EH (cell line): ENCODE results near the gene IFNA2.
A peak's percentile ranks its signal among the peaks of the same experiment; 100 is the strongest.
"Not testable (repeated sequence)": the region's sequence is repeated elsewhere in the genome, so short reads cannot be mapped to it uniquely, and the experiment has no call there.

Experiments
- DNase-seq: peaks from one replicate; pipeline ENCODE4 v3.0.0-alpha.2; 2015; ENCODE audit warnings: low read depth

IFNA2 gene

DNA sequence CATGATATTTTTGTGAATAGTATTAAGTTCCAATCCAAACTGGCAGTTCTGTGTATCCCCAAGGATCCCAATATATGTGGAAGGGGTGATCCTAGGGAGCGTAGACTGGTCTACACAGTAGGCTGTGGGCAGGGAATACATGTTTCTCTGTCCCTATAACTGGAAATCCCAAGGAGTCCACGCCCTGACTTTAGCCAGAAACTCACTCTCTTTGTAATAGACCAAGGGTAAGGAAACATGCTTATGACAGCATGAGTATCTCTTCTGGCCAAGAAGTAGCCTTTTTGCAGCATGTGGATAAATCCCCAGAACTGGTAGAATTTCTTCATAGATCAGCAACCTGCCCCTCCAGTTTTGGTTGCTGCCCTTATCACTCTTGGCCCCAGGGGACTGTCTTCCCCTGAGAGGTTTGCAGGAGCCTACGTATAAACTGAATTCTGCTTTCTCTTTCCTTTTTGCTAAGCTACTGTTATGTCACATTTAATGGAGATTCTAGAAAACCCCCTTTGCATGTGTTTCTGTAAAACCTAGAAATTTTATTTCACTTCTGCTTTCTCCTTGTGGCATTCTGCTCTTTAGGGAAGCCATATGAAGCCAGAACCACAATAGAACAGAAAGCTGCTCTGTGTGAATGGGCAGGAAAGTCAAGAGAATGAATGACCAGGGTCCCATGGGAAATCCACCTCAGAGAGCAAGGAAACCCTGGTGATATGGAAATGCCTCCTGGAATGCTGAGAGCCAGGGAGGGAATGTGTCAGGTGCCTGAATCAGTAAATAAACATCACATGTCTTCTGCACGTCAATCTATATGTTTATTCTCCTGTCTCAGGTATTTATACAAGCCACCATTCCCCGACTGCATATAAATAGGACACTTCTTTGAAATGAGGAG lies 3.5 kb downstream of the IFNA2 start:
- no peak for DNase-seq

DNA sequence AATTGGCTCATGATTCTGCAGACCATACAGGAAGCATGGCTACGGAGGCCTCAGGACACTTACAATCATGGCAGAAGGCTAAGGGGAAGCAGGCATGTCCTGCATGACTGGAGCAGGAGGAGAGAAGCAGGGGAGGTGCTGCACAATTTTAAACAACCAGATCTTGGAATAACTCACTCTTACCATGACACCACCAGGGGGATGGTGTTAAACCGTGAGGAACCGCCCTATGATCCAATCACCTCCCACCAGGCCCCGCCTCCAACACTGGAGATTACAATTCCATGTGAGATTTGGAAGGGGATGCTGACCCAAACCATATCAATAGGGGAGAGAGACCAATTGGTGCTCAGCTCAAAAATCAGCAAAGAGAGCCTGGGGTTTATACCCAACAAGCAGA lies 13.7 kb downstream of the IFNA2 start:
- not testable (repeated sequence) for DNase-seq

DNA sequence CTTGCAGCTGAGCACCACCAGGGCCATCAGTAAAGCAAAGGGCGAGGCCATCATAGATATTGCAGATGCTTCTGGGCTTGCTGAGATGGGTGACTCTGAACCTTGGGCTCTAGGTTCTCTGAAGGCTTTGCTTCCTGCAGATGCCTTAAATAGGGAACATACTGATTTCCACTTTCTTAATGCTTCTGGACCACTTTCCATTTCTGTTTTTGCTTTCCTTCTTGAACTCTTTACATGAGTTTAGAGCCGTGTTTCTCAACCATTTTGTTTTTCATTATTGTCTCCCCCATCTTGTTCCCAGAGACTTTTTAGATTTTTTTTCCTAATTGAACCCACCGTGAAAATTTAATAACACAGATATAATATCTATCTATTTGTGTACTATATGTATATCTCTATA lies 17.2 kb downstream of the IFNA2 start, which contains the start of gene IFNA13:
Gene IFNA13, minus strand, starts transcription at position 101 of the 400 bp plus-strand sequence. Its CDS starts 47 bp downstream, at position 54.
- DNase-seq, result no peak

DNA sequence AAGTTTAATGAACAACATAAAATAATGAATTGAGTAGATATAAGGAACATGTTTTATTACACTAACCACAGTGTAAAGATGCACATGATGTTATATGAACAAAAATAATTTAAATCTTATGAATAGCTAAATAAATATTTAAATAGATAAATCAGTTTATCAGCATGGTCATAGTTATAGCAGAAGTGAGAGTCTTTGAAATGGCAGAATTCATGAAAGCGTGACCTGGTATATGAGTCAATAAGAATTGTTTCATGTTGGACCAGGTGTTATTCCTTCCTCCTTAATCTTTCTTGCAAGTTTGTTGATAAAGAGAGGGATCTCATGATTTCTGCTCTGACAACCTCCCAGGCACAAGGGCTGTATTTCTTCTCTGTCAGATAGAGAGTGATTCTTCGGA lies 18.0 kb downstream of the IFNA2 start:
- DNase-seq, result not testable (repeated sequence)

DNA sequence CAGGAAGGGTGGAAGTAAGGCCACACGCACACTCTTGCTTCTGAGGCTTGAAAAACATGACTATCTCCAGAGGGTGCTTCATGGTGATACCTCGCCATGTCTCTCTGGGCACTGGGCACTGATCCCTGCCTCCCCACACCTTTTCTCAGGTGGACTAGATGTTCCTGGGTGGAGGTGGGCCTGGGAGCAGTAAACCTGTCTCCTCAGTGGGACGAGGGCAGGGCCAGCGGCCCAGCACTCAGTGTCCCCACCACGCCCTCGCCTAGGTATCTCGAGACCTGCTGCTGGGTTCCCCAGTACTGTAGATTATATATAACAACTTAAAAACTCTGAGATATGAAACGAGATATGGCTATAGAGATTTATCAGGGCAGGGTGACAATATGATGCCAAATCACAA lies 22.9 kb downstream of the IFNA2 start:
- DNase-seq, result no peak

DNA sequence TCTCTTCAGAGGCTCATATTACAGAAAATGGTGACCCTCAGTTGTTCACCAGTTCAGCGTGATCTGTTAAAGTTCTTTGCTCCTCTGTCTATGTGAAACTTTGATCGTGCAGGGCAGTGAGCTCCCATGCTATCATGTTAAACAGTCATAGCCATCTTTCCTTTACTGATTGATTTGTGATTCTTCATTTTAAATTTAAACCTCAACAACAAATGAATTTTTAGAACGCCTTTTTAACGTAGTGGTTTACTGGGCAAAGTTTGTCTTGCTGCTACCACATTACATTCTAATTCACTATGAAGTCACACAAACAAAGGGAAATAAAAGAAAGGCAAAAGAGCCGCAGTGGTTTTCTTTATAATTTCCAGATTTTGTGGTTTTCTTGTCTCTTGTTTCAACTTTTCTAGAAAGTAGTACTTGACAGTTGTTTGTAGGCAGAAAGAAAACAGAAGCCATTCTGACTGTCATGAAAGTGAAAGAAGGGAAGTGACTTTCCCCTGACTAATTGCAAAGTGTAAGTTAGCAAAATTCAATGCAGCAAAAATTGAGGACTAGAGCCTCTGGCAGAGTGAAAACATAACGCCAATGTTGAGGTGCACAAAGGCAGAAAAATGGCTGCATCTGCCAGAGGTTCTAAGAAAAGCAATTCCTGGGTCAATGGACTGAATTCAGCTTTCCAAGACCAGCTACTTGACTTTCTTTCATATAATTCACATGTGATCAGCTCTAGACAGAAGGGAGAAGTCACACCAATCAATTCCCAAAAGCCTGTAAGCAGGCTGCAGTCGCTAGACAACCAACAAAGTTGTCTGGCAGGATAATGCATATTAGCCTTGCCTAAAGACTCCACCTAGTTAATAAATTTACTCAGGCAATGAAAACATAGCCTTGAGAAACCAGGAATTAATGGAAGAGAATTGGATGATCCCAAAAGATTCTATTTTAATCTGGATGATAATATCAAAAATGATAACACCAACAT lies 27.4 kb downstream of the IFNA2 start:
- peak; percentile 6 for DNase-seq

DNA sequence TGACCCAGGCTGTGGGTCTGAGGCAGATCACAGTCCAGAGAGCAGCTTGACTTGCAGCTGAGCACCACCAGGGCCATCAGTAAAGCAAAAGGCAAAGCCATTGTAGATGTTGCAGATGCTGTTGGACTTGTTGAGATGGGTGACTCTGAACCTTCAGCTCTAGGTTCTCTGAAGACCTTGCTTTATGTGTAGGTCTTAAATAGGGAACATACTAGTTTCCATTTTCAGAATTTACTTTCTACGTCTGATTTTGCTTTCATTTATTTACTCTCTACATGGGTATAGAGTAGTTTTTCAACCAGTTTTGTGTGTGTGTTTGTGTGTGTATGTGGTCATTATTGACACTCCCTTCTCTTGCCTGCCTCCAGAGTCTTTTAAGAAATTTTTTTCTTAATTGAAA lies 34.4 kb downstream of the IFNA2 start, which contains the start of gene IFNA6:
Gene IFNA6, minus strand, starts transcription at position 101 of the 400 bp plus-strand sequence. Its CDS starts 0 bp downstream, at position 101.
- DNase-seq, result no peak

DNA sequence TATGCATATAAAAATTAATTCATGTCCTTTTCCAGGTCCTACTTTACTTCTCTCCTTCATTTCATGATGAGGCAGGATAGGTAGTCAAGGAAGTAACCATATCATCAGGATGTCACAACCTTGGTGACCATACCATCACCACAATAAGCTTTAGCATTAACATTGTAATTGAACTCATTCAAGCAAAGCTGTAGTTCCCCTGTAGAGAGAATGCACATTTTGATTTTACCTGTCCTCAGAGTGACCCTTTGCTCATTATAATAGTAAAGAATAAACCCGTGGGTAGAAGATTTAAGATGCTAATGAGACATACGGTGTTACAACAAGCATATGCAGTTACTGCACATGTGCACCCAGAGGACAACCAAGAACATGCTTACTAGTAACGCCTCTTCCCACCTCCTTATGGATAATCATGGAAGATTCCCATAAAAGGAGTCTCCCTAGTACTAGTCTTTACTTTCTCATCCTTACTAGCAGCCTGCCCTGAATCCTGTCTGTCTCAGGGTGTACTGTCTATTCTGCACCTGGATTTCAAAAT lies 36.7 kb downstream of the IFNA2 start:
- DNase-seq, result no peak

DNA sequence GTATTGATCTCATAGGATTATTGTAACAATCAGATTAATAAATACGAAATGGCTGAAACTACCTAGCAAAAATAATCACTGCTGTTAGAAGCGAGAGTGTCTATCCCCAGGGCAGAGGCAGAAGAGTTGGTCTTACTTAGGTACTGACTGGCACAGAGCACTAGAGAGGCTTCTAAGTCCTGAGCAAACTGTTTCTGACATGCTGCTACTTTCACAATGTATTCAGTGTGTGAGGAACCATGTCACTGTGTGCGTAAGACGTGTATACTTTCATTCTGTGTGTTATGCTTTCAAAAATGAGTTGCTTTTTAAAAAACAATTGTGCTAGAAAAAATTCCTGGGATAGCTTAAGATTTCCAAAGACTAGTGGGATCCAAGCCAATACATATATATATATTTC lies 44.5 kb downstream of the IFNA2 start:
- DNase-seq, result no peak

DNA sequence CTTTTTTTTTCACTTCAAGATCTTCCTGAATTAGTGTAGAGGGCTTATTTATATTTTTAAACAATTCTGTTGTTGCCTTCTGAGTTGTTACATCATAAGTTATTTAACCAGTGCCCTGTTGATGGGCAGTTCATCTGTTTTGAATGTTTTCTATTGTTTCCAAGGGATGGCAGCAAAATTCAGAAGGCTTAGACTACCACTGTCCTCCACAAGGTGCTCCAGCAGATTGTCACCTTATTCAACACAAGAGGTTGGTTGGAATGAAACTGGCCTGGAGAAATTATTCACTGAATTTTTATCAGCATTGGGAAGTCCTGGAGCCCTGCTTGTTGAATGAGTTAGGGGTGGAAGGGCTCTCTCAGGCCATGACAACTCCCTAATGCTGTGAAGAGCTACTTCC lies 48.7 kb downstream of the IFNA2 start:
- no peak for DNase-seq

DNA sequence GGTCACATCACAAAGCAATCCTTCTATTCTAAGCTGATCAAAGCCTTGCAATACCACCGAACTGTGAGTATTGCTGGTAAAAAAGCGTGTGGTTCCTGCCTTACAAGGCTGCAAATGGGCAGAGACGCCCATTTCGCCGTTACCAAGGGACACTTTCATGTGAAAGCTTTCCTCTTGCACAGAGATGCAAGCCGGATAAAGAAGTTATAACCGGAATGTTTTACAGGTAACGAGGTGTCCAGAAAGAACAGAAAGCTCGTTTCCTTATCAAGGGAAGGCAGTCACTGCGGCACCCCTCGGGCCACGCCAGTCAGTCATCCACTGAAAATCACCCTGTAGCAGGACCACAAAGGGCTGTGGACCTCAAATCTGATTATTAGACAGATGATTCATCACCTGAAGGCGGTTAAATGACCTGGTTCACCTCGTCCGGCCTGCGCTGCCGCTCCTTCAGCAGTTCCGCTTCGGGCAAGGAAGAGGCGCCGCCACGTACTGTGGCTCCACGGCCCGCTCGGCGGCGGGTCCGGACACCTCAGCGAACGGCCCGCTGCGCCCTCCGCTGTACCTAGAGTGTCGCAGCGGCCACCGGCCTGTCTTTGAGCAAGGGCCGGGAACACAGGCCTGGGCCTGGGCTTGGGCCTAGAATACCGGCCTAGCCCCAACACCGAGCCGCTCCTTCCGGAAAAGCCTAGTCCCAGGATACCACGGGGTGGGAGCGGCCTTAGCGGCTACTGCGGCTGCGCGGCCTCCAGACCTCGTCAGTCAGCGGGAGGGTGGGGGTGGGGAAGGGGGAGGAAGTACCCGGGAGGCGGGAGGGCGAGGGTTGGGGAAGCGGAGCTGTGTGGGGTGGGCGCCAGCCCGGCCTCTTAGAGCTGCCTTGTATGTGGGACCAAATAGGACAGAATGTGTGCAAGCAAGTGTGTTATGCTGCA lies 50.2 kb downstream of the IFNA2 start, which contains the start of gene KLHL9:
Gene KLHL9, minus strand, starts transcription at position 704 of the 932 bp plus-strand sequence. Its CDS starts 545 bp downstream, at position 159.
- DNase-seq, result peak; percentile 93
